Measurements from ENCODE around the gene SLC25A33.

Gene SLC25A33

DNA sequence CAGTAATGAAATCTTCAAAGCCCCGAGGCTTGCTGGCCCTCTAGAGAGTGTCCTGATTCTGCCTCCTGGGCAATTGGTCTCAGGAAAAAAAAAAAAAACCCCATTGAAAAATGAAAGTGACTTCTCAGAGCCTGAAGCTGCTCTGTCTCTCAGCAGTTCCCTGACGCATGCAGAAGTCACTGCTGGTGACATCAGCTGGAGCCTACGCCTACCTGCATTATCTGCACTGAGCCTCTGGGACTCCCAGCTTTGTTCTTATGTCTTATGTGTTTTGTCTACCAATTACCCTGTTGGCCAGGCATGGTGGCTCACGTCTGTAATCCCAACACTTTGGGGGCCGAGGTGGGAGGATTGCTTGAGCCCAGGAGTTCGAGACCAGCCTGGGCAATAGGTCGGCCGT is 10.1 kb upstream of the SLC25A33 start:
- Histone ChIP-seq H3K79me2 (ENCODE audit: insufficient read depth, low read length) (no peaks in the 10 kb centered on the region), H3K36me3 (ENCODE audit: insufficient read depth, low read length) (no peaks in the 10 kb centered on the region), H2AFZ (ENCODE audit: low read depth, low read length) (no peak overlapping the region), H3K4me2 (ENCODE audit: insufficient read depth, low read length) (no peak overlapping the region), H3K4me1 (ENCODE audit: insufficient read depth, low read length) (no peaks in the 10 kb centered on the region), H3K4me3 (ENCODE audit: low read depth in 1 of 2, low read length in 2 of 2) (no peak overlapping the region), H4K20me1 (ENCODE audit: insufficient read depth, low read length) (no peaks in the 10 kb centered on the region), H3K9ac (ENCODE audit: low read depth, low read length) (no peak overlapping the region), H3K27me3 (ENCODE audit: insufficient read depth, low read length, poor library complexity) (no peaks in the 10 kb centered on the region), H3K9me3 (ENCODE audit: insufficient read depth, low read length, severe bottlenecking) (no peaks in the 10 kb centered on the region), H3K27ac (ENCODE audit: low read length) (no peak overlapping the region)
- ATAC-seq (ENCODE audit: insufficient read depth, low read depth), result peak; percentile 54; the same call in 1 of the 3 replicates
- no peak for DNase-seq
- TF ChIP-seq, protein P1, sequence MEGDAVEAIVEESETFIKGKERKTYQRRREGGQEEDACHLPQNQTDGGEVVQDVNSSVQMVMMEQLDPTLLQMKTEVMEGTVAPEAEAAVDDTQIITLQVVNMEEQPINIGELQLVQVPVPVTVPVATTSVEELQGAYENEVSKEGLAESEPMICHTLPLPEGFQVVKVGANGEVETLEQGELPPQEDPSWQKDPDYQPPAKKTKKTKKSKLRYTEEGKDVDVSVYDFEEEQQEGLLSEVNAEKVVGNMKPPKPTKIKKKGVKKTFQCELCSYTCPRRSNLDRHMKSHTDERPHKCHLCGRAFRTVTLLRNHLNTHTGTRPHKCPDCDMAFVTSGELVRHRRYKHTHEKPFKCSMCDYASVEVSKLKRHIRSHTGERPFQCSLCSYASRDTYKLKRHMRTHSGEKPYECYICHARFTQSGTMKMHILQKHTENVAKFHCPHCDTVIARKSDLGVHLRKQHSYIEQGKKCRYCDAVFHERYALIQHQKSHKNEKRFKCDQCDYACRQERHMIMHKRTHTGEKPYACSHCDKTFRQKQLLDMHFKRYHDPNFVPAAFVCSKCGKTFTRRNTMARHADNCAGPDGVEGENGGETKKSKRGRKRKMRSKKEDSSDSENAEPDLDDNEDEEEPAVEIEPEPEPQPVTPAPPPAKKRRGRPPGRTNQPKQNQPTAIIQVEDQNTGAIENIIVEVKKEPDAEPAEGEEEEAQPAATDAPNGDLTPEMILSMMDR (IDR thresholded peaks at IDR 0.05; ENCODE audit: borderline replicate concordance, extremely low read depth, low read length, poor library complexity, severe bottlenecking), result no peak
- TF ChIP-seq EZH2 (IDR thresholded peaks at IDR 0.05; ENCODE audit: borderline replicate concordance, low read depth, low read length, severe bottlenecking), result no peak

DNA sequence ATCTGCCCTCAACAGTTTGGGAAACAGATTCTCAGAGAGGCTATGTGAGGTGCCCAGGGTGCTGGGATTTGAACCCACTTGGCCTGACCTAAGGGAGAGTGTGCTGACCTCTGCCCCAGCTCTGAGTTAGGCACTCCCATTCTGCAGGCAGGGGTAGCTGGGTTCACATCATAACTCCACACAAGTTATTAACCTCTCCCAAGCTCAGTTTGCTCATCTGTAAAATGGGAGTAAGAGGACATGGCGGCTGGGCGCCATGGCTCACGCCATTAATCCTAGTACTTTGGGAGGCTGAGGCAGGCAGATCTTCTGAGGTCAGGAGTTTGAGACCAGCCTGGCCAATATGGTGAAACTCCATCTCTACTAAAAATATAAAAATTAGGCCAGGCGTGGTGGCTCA is 8.9 kb upstream of the SLC25A33 start:
- Histone ChIP-seq H2AFZ (ENCODE audit: low read depth, low read length) (no peak overlapping the region), H3K79me2 (ENCODE audit: insufficient read depth, low read length) (no peaks in the 10 kb centered on the region), H4K20me1 (ENCODE audit: insufficient read depth, low read length) (no peaks in the 10 kb centered on the region), H3K4me2 (ENCODE audit: insufficient read depth, low read length) (no peak overlapping the region), H3K4me1 (ENCODE audit: insufficient read depth, low read length) (no peaks in the 10 kb centered on the region), H3K4me3 (ENCODE audit: low read depth in 1 of 2, low read length in 2 of 2) (no peak overlapping the region), H3K9ac (ENCODE audit: low read depth, low read length) (no peak overlapping the region), H3K27ac (ENCODE audit: low read length) (no peak overlapping the region), H3K27me3 (ENCODE audit: insufficient read depth, low read length, poor library complexity) (no peaks in the 10 kb centered on the region), H3K9me3 (ENCODE audit: insufficient read depth, low read length, severe bottlenecking) (no peaks in the 10 kb centered on the region), H3K36me3 (ENCODE audit: insufficient read depth, low read length) (no peaks in the 10 kb centered on the region)
- DNase-seq (no peak), ATAC-seq (ENCODE audit: insufficient read depth, low read depth) (no peak)
- TF ChIP-seq, protein P1 (IDR thresholded peaks at IDR 0.05; ENCODE audit: borderline replicate concordance, extremely low read depth, low read length, poor library complexity, severe bottlenecking), result no peak
- TF ChIP-seq EZH2 (IDR thresholded peaks at IDR 0.05; ENCODE audit: borderline replicate concordance, low read depth, low read length, severe bottlenecking), result no peak

DNA sequence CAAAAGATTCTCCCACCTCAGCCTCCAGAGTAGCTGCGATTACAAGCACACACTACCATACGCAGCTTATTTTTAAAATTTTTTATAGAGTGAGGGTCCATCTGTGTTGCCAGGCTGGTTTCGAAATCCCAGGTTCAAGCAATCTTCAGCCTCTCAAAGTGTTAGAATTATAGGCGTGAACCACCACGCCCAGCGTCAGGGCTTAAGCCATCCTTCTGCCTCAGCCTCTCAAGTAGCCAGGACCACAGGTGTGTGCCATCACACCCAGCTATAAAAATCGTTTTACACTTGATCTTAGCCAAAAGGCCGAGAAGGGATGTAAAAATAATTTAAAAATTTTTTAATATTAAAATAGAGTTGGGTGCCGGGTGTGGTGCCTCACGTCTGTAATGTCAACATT is 4.3 kb upstream of the SLC25A33 start:
- H3K4me3 ChIP-seq (ENCODE audit: low read depth in 1 of 2, low read length in 2 of 2), result no peak overlapping the region
- H3K27ac ChIP-seq (ENCODE audit: low read length), result no peak overlapping the region
- peaks cover 3% of the 10 kb centered on the region; the same call in 1 of the 2 replicates for H3K36me3 ChIP-seq (ENCODE audit: insufficient read depth, low read length)
- no peaks in the 10 kb centered on the region for H3K9me3 ChIP-seq (ENCODE audit: insufficient read depth, low read length, severe bottlenecking)
- H3K79me2 ChIP-seq (ENCODE audit: insufficient read depth, low read length), result peaks cover 7% of the 10 kb centered on the region
- H2AFZ ChIP-seq (ENCODE audit: low read depth, low read length), result no peak overlapping the region
- peaks cover 15% of the 10 kb centered on the region for H3K4me1 ChIP-seq (ENCODE audit: insufficient read depth, low read length)
- no peak for TF ChIP-seq EZH2 (IDR thresholded peaks at IDR 0.05; ENCODE audit: borderline replicate concordance, low read depth, low read length, severe bottlenecking)
- TF ChIP-seq, protein P1 (IDR thresholded peaks at IDR 0.05; ENCODE audit: borderline replicate concordance, extremely low read depth, low read length, poor library complexity, severe bottlenecking), result no peak
- H4K20me1 ChIP-seq (ENCODE audit: insufficient read depth, low read length), result peaks cover 3% of the 10 kb centered on the region
- H3K4me2 ChIP-seq (ENCODE audit: insufficient read depth, low read length), result no peak overlapping the region
- DNase-seq (no peak), ATAC-seq (ENCODE audit: insufficient read depth, low read depth) (no peak)
- no peaks in the 10 kb centered on the region for H3K27me3 ChIP-seq (ENCODE audit: insufficient read depth, low read length, poor library complexity)
- H3K9ac ChIP-seq (ENCODE audit: low read depth, low read length), result no peak overlapping the region

DNA sequence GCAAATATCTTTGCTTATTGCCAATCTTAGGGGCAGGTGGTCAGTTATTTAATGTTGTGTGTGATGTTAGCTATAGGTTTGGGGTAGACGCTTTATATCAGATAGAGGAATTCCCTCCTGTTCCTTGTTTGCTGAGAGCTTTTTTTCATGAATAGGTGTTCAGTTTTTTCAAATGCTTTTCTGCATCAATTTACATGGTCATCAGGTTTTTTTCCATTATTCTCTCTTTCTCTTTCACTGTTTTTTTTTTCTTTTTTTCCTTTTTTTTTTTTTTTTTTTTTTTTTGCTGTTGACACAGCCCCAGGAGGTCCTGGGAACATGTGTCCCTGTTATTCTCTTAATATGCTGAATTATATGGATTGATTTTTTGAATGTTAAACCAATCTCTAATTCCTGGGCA is 3.0 kb upstream of the SLC25A33 start:
- no peaks in the 10 kb centered on the region for H3K27me3 ChIP-seq (ENCODE audit: insufficient read depth, low read length, poor library complexity)
- no peak overlapping the region for H3K4me3 ChIP-seq (ENCODE audit: low read depth in 1 of 2, low read length in 2 of 2)
- ATAC-seq (ENCODE audit: insufficient read depth, low read depth) (no peak), DNase-seq (no peak)
- H3K79me2 ChIP-seq (ENCODE audit: insufficient read depth, low read length), result peaks cover 20% of the 10 kb centered on the region
- H3K4me2 ChIP-seq (ENCODE audit: insufficient read depth, low read length), result no peak overlapping the region
- peaks cover 28% of the 10 kb centered on the region for H3K4me1 ChIP-seq (ENCODE audit: insufficient read depth, low read length)
- peaks cover 5% of the 10 kb centered on the region; the same call in 1 of the 2 replicates for H3K36me3 ChIP-seq (ENCODE audit: insufficient read depth, low read length)
- TF ChIP-seq EZH2 (IDR thresholded peaks at IDR 0.05; ENCODE audit: borderline replicate concordance, low read depth, low read length, severe bottlenecking), result no peak
- TF ChIP-seq, protein P1 (IDR thresholded peaks at IDR 0.05; ENCODE audit: borderline replicate concordance, extremely low read depth, low read length, poor library complexity, severe bottlenecking), result no peak
- H3K27ac ChIP-seq (ENCODE audit: low read length), result no peak overlapping the region
- no peaks in the 10 kb centered on the region for H3K9me3 ChIP-seq (ENCODE audit: insufficient read depth, low read length, severe bottlenecking)
- H4K20me1 ChIP-seq (ENCODE audit: insufficient read depth, low read length), result peaks cover 14% of the 10 kb centered on the region
- H3K9ac ChIP-seq (ENCODE audit: low read depth, low read length), result no peak overlapping the region
- no peak overlapping the region for H2AFZ ChIP-seq (ENCODE audit: low read depth, low read length)

All from DND-41 (cell line).